GM12892 (cell line): Measurements from ENCODE around the gene ACVR1.

ENCODE experiments used
- POLR2A ChIP-seq: IDR thresholded peaks from 2 replicates; pipeline ENCODE4 v1.6.1; 2011; ENCODE audit warnings: low read depth, low read length, control low read depth
- POLR2AphosphoS5 ChIP-seq: IDR thresholded peaks from 2 replicates; pipeline ENCODE4 v1.6.1; 2011; ENCODE audit warnings: low read depth, low read length, control low read depth

- TF ChIP-seq POLR2A (no peak), POLR2AphosphoS5 (no peak)
These were observed 149.2 kb downstream of the ACVR1 start for GRCh38 chr2:157726946-157727345.
